Stimulated activated CD4-positive, alpha-beta T cell treated with anti-CD3 and anti-CD28 coated beads, Interleukin-2, amount 100 ng/mL, for 24 hours (primary cell): ENCODE results near the gene UCHL1.
"Not testable (repeated sequence)": the region's sequence is repeated elsewhere in the genome, so short reads cannot be mapped to it uniquely, and the experiment has no call there.

Experiments
- DNase-seq, 2 donors: peaks; one replicate each; pipeline ENCODE4 v3.0.0-alpha.2; 2020

Gene UCHL1

DNA sequence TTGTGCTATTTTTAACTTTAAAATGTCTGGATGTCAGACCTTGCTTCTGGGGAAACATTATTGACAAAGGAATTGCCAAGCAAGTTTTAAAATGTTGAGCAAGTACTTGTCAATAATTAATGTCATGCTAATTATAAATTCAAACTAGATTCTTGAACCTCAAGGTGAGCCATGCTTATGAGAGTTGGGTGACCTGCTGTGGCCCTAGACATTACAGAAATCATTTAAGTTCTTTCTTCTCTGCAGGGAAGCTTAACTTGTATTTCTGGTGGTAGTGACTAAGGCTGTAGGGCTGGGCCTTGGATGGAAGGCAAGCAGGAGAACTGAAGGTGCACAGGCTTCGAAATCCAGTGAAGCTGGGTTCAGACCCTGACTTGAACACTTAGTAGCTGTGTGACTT lies 14.8 kb upstream of the UCHL1 start:
- DNase-seq = no peak

- no peak for DNase-seq
Measured at GRCh38 chr4:41245983-41246382, 10.7 kb upstream of the UCHL1 start.

- DNase-seq = no peak
Measured at GRCh38 chr4:41256131-41256739, 493 bp upstream of the UCHL1 start.

DNA sequence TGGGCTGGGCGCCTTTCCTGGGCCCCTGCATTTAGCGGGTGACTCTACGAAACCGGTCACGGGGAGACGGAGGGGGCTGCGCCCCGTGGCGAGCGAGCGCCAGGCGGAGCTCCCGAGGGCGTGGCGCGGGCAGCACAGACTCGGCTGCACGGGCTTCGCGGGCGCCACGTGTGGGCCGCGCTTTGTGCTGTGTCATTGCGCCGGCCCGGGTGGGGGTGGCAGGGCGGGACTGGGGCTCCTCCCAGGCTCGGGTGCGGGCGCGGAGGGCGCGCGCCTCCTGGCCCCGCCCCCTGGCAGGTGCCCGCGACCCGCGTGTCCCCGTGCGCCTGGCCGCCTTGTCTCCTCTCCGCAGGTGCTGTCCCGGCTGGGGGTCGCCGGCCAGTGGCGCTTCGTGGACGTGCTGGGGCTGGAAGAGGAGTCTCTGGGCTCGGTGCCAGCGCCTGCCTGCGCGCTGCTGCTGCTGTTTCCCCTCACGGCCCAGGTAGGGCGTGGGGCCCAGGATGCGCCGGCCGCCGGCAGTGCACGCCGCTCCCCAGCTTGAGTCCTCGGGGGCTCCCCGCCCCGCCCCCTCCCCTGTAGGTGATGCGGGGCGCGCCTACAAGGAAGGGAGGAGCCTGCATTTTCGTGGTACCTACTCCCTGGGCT lies 651 bp downstream of the UCHL1 start:
- DNase-seq = peak; percentile 20 to 55

DNA sequence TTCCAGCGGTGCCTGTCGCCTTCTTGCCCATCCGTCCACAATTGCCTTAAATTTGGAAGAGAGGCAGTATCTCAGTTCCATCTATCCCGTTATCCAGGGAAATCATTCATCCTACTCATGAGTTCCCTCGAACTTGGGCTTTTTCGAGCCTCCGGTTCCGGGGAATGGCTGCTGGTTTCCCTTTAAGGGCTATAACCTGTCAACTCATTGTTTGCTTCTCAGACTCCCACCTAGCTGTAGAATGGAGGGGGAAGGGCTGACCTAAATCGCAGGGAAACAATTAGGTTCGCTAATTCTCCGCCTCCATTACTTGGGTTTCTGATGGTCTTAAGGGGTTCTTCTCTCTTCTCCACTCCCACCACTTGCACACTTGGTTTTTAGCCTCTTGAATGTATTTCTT lies 1.2 kb downstream of the UCHL1 start:
- DNase-seq = no peak

DNA sequence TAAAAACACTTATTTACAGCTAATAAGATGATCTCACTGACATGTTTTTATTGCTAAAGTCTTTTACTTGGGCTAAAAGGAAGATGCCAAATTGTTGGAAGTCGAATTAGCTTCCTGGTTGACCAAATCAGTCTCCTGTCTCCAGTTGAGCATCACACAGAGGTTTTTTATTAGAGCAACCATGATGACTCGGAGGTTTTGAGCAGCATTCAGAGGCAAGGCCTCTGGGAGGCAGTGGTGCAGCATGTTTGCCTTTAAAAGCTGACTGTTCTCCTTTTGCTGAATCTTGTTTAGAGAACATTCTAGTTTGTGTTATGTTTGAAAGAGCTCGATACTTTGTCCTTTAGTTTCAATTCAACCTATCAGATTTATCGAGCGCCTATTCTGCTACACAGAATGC lies 2.1 kb downstream of the UCHL1 start:
- DNase-seq = no peak

- no peak for DNase-seq
Measured at GRCh38 chr4:41260116-41260733, 3.5 kb downstream of the UCHL1 start.

DNA sequence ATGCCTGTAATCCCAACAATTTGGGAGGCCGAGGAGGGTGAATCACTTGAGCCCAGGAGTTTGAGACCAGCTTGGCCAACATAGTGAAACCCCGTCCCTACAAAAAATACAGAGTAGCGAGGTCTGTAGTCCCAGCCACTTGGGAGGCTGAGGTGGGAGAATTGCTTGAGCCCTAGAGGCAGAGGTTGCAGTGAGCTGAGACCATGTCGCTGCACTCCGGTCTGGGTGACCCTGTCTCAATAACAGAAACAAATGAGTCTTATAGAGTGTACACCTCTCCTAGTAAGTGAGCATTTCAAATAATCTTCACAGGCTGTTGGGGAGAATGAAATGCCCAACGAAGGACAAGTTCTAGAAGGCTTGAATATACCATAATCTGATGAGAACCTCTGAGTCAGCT lies 5.5 kb downstream of the UCHL1 start:
- no peak for DNase-seq

DNA sequence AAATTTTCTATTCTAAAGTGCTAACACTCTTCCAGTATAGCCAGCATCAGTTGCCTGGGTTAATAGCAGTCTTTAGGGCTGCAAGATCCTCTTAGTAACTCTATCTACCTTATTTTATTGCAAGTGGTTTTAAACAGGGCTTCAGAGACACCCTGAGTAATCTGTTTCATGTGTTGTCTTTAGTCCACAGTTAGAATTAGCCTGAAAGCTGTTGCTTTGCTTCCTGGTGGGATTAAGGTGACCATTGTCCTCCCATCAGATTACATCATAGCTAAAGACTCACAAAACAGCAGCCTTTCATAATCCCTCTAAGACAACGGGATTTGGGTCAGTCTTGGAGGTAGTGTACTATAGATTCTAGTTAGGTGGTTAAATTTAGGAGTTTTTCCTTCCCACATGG lies 7.5 kb downstream of the UCHL1 start:
- no peak for DNase-seq

GRCh38 chr4:41267997-41268396 lies 11.3 kb downstream of the UCHL1 start:
- DNase-seq = no peak

DNA sequence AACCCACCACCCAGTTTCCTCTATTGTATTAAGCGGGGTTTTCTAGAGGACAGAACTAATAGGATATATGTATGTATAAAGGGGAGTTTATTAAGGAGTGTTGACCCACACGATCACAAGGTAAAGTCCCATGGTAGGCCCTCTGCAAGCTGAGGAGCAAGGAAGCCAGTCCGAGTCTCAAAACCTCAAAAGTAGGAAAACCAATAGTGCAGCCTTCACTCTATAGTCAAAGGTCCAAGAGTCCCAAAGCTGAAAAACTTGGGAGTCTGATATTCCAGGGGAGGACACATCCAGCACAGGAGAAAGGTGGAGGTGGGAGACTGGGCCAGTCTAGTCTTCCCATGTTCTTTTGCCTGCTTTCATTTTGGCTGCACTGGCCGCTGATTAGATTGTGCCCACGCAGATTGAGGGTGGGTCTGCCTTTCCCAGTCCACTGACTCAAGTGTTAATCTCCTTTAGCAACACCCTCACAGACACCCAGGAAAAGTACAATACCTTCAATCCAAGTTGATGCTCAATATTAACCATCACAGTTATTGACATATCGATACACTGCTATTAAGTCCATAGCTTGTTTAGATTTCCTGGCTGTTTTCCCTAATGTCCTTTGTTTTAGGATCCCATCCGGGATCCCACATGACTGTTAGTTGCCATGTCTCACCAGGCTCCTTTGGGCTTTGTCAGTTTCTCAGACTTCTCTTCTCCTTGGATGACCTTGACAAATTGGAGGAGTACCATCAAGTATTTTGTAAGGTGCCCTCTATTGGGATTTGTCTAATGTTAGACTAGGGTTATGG lies 12.2 kb downstream of the UCHL1 start:
- no peak for DNase-seq

DNA sequence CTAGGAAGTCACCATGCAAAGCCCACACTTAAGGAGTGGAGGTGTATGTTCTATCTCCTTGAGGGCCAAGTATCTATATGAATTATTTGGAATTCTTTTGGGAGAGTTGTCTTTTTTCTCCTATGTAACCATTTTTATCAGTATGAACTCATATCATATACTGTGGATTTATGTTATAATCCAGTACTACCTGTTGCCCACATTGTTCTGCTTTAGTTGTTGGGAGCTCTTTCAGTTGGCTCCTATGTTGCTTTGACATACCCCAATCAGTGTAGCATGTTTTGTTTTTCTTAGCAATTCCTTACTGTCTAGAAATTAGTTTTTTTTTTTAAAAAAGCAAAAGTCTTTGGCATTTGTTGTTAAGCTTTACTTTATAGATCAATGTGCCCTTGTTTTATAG lies 13.0 kb downstream of the UCHL1 start:
- DNase-seq = no peak

DNA sequence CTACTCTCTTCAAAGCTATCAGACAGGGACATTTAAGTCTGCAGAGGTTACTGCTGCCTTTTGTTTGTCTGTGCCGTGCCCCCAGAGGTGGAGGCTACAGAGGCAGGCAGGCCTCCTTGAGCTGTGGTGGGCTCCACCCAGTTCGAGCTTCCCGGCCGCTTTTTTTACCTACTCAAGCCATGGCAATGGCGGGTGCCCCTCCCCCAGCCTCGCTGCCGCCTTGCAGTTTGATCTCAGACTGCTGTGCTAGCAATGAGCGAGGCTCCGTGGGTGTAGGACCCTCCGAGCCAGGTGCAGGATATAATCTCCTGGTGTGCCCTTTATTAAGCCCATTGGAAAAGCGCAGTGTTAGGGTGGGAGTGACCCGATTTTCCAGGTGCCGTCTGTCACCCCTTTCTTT lies 19.2 kb downstream of the UCHL1 start:
- DNase-seq = not testable (repeated sequence)

DNA sequence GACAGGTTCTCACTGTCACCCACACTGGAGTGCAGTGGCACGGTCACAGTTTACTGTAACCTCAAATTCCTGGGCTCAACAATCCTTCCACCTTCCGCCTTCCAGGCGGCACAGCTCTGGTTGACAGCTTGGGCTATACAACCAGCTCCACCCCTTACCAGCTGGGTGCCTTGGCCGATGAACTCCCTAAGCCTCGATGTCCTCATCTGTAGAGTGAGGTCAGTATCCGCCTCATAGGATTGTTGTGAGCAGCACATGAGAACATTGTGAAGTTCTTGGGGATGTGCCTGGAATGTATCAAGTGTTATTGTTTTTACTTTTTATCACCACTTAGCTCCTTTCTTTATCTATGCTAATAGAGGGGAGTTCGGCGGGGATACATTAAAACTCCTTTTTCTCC lies 23.3 kb downstream of the UCHL1 start:
- no peak for DNase-seq

DNA sequence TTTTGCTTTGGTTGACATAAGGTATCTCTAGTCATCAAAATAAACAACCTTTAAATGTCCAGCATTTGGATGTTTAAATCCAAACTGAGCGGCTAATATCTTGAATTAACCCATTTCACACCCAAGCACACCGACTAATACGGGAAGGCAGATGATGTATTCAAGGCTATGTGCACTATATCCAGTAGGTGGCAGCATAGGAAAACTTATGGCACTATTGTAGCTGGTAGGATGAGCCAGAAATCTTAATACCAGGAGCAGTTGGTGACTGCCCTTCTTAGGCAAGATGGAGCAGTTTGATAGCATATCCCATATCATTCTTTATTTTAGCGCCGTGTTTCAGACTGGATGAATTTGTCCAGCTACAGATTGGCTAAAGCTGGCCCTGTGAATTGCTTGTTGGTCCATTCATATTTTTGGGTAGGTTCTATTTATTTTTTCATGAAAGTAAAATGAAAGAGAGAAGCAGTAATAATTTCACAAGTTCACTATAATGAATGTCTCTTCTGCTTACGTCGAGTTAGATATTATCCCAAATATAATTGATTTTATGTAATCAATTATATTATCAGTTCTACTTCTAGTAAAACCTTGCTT lies 24.4 kb downstream of the UCHL1 start:
- peak in 1 of 2 donors; percentile 22 for DNase-seq

GRCh38 chr4:41282366-41282765 lies 25.6 kb downstream of the UCHL1 start:
- no peak for DNase-seq

DNA sequence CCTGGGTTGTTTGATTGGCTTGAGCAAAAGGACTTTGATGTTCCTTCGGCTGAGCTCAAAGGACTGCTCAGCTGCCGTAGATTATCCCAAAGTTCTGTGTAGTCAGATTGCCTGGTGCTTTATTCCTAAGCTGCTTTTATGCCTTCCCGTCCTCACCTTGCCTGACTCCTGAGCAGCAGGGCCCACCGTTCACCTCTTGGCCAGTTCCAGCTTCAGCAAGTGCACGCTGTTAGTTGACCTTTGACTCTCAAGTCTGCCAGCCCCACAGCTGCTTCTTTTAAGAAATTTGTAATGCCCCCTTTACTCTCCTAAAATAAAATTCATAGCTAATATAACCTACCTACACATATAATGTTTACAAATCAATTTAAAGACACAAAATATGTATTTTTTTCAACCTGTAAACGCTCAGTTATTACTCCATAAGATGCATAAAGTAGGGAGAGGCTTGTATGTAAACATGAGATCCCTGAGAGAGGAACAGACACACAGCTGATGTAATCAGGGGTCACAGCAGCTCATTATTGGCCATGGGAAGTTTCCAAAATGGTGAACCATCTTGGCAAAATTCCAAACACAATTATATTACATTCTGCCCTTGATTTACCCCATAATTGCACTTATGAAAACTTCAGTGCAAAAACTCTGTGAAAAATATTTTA lies 28.6 kb downstream of the UCHL1 start:
- DNase-seq = no peak

DNA sequence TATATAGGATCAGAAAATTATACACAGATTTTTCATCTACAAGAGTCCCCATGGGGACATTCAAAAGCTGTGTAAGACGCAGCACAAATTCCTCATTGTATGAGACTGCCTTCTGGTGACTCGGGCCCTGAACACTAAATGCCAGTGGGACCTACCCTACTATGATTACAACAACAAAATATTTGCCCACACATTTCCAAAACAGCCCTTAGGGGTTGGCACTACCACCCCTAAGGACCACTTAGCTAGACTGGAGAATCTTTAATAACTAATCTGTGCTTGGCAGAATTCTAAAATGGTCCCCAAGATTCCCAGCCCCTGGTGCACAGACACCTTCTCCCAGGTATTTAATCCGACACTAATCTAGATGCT lies 29.1 kb downstream of the UCHL1 start:
- DNase-seq = no peak

DNA sequence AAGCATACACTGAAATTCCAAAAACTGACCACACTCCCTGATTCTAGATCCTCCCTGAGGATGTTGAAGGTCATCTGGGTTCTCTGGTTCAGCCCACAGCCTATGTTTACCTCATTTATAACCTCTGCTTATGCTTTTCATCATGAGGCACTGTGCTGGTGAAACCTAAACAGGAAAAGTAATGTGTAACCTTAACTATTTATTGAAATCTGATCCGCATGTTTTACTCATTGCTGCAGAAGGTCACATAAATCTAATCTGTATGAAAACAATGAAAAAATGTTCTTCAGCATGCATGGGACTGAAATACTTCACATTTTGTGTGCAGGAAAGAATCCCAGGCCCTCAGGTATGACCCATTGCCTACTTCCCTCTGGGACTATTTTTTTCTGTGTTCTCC lies 30.3 kb downstream of the UCHL1 start:
- DNase-seq = no peak

DNA sequence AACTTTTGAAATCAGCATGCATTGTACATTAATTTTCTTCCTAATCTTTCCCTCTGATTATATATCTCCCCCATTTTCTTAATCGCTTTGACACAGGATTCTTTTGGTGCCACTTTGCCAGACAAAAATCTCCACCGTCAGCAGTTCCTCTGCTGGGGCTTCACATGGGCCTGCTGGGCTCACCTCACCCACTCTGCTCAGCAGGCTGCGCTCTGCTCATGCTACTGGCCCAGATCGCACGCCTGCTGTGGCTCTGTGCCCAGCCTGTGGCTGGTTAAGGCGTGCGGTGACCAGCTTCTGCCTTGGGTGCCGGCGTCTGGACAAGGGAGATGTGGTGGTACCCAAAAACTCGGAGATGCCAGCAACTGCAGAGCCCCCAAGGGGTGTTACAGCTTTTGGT lies 31.1 kb downstream of the UCHL1 start:
- DNase-seq = no peak

- no peak for DNase-seq
Measured at GRCh38 chr4:41288254-41288653, 31.5 kb downstream of the UCHL1 start.

GRCh38 chr4:41290479-41290878 lies 33.8 kb downstream of the UCHL1 start:
- no peak for DNase-seq
